Activated CD8-positive, alpha-beta memory T cell treated with anti-CD3 and anti-CD28 coated beads for 1 hour (primary cell): ENCODE results near the gene CLEC10A.
"Not testable (repeated sequence)": the region's sequence is repeated elsewhere in the genome, so short reads cannot be mapped to it uniquely, and the experiment has no call there.

Source experiments
- DNase-seq, 2 donors: peaks; one replicate each; pipeline ENCODE4 v3.0.0-alpha.2; 2020; ENCODE audit warnings: low read depth in 1 of 2; ENCODE audit errors: extremely low read depth in 1 of 2

CLEC10A gene

GRCh38 chr17:7108981-7109380, 28.9 kb upstream of the CLEC10A start:
- DNase-seq: no peak

DNA sequence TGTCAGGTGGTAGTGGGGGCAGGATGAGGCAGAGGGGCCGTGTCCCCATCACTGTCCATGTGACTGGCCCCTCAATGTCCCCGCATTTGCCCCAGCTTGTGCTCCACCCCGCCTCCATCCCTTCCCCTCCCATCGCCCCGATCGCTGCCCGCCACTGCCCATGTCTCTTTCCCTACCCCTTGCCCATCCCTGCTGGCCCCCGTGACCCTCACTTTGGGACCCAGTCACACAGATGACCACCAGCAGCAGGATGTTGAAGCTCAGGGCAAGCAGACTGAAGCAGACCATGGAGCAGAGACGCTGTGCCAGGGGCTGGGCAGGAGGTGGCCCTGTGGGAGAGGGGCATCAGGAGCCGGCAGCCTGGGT, 28.5 kb upstream of the CLEC10A start:
- no peak for DNase-seq

- no peak for DNase-seq
Measured at GRCh38 chr17:7107795-7108559, 27.9 kb upstream of the CLEC10A start.

GRCh38 chr17:7107012-7107754, 27.1 kb upstream of the CLEC10A start:
- no peak for DNase-seq

- DNase-seq: no peak
Measured at GRCh38 chr17:7102421-7102820, 22.4 kb upstream of the CLEC10A start.

- DNase-seq: no peak
Measured at GRCh38 chr17:7101531-7101930, 21.5 kb upstream of the CLEC10A start.

DNA sequence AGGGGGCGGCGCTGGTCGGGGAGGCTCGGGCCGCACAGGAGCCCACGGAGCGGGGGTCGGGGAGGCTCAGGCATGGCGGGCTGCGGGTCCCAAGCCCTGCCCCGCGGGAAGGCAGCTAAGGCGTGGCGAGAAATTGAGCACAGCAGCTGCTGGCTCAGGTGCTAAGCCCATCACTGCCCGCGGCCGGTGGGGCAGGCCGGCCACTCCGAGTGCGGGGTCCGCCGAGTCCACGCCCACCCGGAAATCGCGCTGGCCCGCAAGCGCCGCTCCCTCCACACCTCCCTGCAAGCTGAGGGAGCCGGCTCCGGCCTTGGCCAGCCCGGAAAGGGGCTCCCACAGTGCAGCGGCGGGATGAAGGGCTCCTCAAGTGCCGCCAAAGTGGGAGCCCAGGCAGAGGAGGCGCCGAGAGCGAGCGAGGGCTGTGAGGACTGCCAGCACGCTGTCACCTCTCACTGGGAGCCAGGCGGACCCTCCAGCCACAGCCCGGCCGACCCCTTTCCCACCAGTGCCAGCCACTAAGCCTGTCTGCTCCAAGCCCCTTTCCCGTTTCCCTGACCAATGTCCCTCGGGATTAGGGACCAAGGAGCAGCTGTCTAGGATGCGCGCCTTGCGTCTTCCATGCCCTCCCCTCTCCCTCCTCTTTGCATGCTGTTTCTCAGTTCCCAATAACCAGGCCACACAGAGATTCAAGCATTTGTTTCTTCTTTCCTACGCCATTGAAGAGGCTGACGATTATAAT, 20.8 kb upstream of the CLEC10A start:
- DNase-seq: not testable (repeated sequence)

- DNase-seq: no peak
Measured at GRCh38 chr17:7098802-7099459, 18.9 kb upstream of the CLEC10A start.

DNA sequence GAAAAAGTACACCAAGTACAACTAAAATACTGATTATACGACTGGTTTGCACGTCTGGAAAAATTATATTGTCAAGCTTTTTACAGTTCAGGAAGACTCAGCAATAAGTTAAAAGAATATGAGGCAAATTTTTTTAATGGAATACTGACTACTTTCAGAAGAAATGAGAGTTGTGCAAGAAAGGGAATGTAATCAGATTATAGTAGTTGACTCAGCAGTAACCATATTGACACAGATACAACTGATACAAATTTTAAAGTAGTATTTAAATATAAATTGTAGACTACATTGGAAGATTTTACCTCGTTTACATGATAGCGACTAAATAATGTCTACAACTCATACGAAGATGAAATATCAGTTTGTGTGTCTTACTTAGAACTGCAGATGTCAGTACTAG, 17.9 kb upstream of the CLEC10A start:
- no peak for DNase-seq

- no peak for DNase-seq
Measured at GRCh38 chr17:7095625-7096024, 15.6 kb upstream of the CLEC10A start.

GRCh38 chr17:7094652-7095019, 14.6 kb upstream of the CLEC10A start:
- DNase-seq: no peak

- not testable (repeated sequence) for DNase-seq
Measured at GRCh38 chr17:7091311-7092005, 11.4 kb upstream of the CLEC10A start.

DNA sequence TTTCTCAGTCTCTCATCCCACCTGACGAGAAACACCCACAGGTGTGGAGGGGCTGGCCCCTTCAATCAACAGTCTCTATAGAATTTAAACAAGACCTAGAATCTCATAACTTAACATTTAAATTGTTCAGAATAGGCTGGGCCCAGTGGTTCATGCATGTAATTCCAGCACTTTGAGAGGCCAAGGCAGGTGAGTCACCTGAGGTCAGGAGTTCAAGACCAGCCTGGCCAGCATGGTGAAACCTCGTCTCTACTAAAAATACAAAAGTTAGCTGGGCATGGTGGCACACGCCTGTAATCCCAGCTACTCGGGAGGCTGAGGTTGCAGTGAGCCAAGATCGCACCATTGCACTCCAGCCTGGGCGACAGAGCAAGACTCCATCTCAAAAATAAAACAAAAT, 9.5 kb upstream of the CLEC10A start:
- not testable (repeated sequence) for DNase-seq

GRCh38 chr17:7088442-7088841, 8.4 kb upstream of the CLEC10A start:
- not testable (repeated sequence) for DNase-seq

GRCh38 chr17:7084088-7084487, 4.0 kb upstream of the CLEC10A start:
- DNase-seq: no peak

GRCh38 chr17:7083592-7083991, 3.5 kb upstream of the CLEC10A start:
- DNase-seq: no peak

DNA sequence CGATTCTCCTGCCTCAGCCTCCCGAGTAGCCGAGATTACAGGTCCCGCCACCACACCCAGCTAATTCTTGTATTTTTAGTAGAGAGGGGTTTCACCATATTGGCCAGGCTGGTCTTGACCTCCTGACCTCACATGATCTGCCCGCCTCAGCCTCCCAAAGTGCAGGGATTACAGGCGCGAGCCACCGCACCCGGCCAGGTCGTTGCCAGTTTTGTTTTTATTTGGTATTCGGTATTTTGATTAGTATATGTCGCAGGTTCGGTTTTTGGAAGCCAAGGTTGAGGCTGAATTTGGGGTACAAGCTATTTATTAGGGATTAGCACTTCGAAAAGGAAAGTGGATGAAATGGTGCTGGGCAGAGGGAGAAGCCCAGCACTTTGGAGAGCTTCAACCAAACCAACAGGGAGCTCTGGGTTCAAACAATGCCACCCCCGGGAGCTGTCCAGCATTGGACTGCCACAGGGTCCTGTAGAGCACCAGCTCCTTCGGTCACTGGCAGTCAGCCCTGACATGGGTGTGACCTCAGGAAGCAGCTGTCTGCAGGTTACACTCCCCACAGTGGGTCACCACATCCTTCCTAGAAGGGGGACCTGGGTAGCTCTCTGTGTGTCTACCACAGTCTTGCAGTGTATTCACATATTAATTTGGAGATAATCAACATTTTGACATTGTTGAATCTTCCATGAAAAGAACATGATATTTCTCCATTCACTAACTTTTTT, 1.5 kb upstream of the CLEC10A start:
- DNase-seq: peak in 1 of 2 donors; percentile 8

GRCh38 chr17:7080456-7081041, 498 bp upstream of the CLEC10A start:
- no peak for DNase-seq

DNA sequence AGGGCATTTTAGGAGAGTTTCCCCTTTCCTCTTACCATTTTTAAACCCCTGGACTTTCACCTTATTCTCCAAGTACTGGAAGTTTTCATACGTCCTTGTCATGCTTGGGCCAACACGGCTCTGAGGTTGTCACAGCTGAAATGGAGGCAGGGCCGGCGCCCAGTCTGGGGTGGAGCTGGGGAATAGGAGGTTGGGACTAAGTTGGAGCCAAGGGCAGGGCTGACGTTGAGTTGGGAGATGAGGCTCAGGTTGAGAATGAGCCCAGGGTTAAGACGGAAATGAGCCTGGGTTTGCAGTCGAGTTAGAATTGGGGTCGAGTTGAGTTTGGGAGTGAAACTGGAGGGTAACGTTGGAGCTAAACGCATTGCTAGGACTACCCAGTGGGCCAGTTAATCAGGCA, 1.3 kb downstream of the CLEC10A start:
- no peak for DNase-seq
